GM12878 (cell line): ENCODE data around the gene CD58. TPM values are rescaled to one million over a fixed set of nuclear protein-coding genes. Genes with fewer than 3 reads are reported as not detected.

Source experiments
- ATAC-seq: fragments of 200-7000 bp; cut with Tn5 transposase; 3 replicates; pipeline ENCODE4 v1.9.1; 2020; ENCODE audit warnings: mild to moderate bottlenecking, moderate library complexity
- BruUV-seq: library from RNA; stranded (reverse); fragments of 400-500 nt; replicated peaks from 2 replicates; lab custom pipeline; 2021; lab: Mats Ljungman, UMichigan
- CTCF ChIA-PET: fragments of 300-600 bp; sonication (Branson Sonifier 250); formaldehyde crosslinking; extraction: SDS; loops from one replicate; lab custom pipeline; 2021; ENCODE audit warnings: inconsistent platforms; lab: Yijun Ruan, JAX
- POLR2A ChIA-PET: fragments of 350-600 bp; formaldehyde crosslinking; extraction: SDS; loops from one replicate; lab custom pipeline; 2021; ENCODE audit warnings: inconsistent platforms; lab: Charles Lee
- RAD21 ChIA-PET: fragments of 300-600 bp; sonication (Branson Sonifier 250); formaldehyde crosslinking; loops from one replicate; lab custom pipeline; 2023; ENCODE audit warnings: antibody characterized with exemption; ENCODE audit not compliant: unreplicated experiment; lab: Charles Lee
- SMC1A ChIA-PET: fragments of 300-600 bp; sonication (Branson Sonifier 250); formaldehyde crosslinking; loops from one replicate; lab custom pipeline; 2023; ENCODE audit not compliant: unreplicated experiment, uncharacterized antibody; lab: Charles Lee
- DNase-seq: peaks from one replicate; pipeline ENCODE4 v3.0.0-alpha.2; 2011; ENCODE audit warnings: low read depth, low spot score
- FAIRE-seq: peaks from 3 replicates; lab custom pipeline; 2011; peaks lifted over from hg19 to GRCh38; lab: Jason Lieb, UNC
- H2AFZ ChIP-seq: 2 replicates; pipeline ENCODE4 v1.6.0; 2011; ENCODE audit warnings: low read depth, low read length, control low read depth; ENCODE audit not compliant: control insufficient read depth
- H3K27ac ChIP-seq: 2 replicates; pipeline ENCODE4 v1.5.1; 2011; ENCODE audit warnings: control low read depth; ENCODE audit not compliant: control insufficient read depth, insufficient read depth
- H3K27me3 ChIP-seq, 2 experiments: replicated peaks in 1 of 2; 2 replicates each; pipeline versions ENCODE4 v1.6.0 to v1.6.1; 2011; ENCODE audit warnings: low read length in 1 of 2; ENCODE audit not compliant: control insufficient read depth in 2 of 2, insufficient read depth in 2 of 2
- H3K36me3 ChIP-seq, 2 experiments: 2 replicates each; pipeline ENCODE4 v1.5.1; 2011; ENCODE audit warnings: low read length in 1 of 2; ENCODE audit not compliant: control insufficient read depth in 2 of 2, insufficient read depth in 2 of 2
- H3K4me1 ChIP-seq: 2 replicates; pipeline ENCODE4 v1.6.1; 2011; ENCODE audit warnings: mild to moderate bottlenecking, low read length, moderate library complexity, mixed read lengths; ENCODE audit not compliant: control insufficient read depth, insufficient read depth
- H3K4me2 ChIP-seq: 2 replicates; pipeline ENCODE4 v1.6.0; 2011; ENCODE audit warnings: control low read depth; ENCODE audit not compliant: control insufficient read depth, insufficient read depth
- H3K4me3 ChIP-seq: fragments of 200-600 bp; sonication (generic); 2 replicates; pipeline ENCODE4 v1.5.1; 2016
- H3K79me2 ChIP-seq: 2 replicates; pipeline ENCODE4 v1.6.0; 2011; ENCODE audit warnings: low read length; ENCODE audit not compliant: control insufficient read depth, insufficient read depth
- H3K9ac ChIP-seq: 2 replicates; pipeline ENCODE4 v1.8.0; 2011; ENCODE audit warnings: low read length, control low read depth, mixed read lengths; ENCODE audit not compliant: control insufficient read depth, insufficient read depth
- H3K9me3 ChIP-seq: replicated peaks from 3 replicates; pipeline ENCODE4 v1.5.1; 2011; ENCODE audit warnings: mild to moderate bottlenecking, low read length; ENCODE audit not compliant: control insufficient read depth, insufficient read depth
- H4K20me1 ChIP-seq: 2 replicates; pipeline ENCODE4 v1.6.0; 2011; ENCODE audit not compliant: control insufficient read depth, insufficient read depth
- CHD4 ChIP-seq: fragments of 200-600 bp; sonication (generic); IDR thresholded peaks from 2 replicates; pipeline ENCODE4 v1.6.1; 2016; ENCODE audit warnings: mild to moderate bottlenecking
- KDM1A ChIP-seq: fragments of 200-600 bp; sonication (generic); IDR thresholded peaks from 2 replicates; pipeline ENCODE4 v1.6.1; 2016; ENCODE audit warnings: borderline replicate concordance
- KLF5 ChIP-seq: fragments of 450-650 bp; IDR thresholded peaks from 2 replicates; pipeline ENCODE4 v1.6.1; 2014; ENCODE audit warnings: mild to moderate bottlenecking; ENCODE audit not compliant: partially characterized antibody
- LARP7 ChIP-seq: fragments of 450-650 bp; IDR thresholded peaks from 2 replicates; pipeline ENCODE4 v1.6.1; 2017; ENCODE audit warnings: mild to moderate bottlenecking
- SMARCA5 ChIP-seq: fragments of 450-650 bp; IDR thresholded peaks from 2 replicates; pipeline ENCODE4 v1.6.1; 2017; ENCODE audit warnings: mild to moderate bottlenecking
- SMC3 ChIP-seq: IDR thresholded peaks from 2 replicates; pipeline ENCODE4 v1.6.1; 2011; ENCODE audit warnings: low read length, improper control_type of control experiment, borderline replicate concordance
- SPI1 ChIP-seq: IDR thresholded peaks from 2 replicates; pipeline ENCODE4 v1.6.1; 2011; ENCODE audit warnings: low read depth, mild to moderate bottlenecking, low read length, moderate library complexity, borderline replicate concordance; ENCODE audit not compliant: insufficient read depth
- SREBF1 ChIP-seq: IDR thresholded peaks from 2 replicates; pipeline ENCODE4 v1.6.1; 2012; ENCODE audit warnings: mild to moderate bottlenecking, low read length
- TAF1 ChIP-seq: IDR thresholded peaks from 2 replicates; pipeline ENCODE4 v1.6.1; 2011; ENCODE audit warnings: mild to moderate bottlenecking, low read depth, low read length, borderline replicate concordance
- ZNF274 ChIP-seq: IDR thresholded peaks from one replicate; pipeline ENCODE4 v1.8.0; 2011; ENCODE audit not compliant: insufficient read length, insufficient read depth
- ZSCAN29 ChIP-seq: fragments of 450-650 bp; IDR thresholded peaks from 2 replicates; pipeline ENCODE4 v1.6.1; 2017; ENCODE audit warnings: mild to moderate bottlenecking, moderate library complexity
- WGBS: methylation state at CpG from one replicate; pipeline ENCODE4 v1.1.6; 2016; ENCODE audit warnings: low lambda C conversion rate; ENCODE audit not compliant: insufficient replicate concordance, insufficient coverage; ENCODE audit errors: missing lambda C conversion rate; 5-methylcytosine and 5-hydroxymethylcytosine counted together
- in situ Hi-C: fragments of 300-500 bp; cut with MboI; formaldehyde crosslinking; loops from 9 replicates; pipeline ENCODE4 v1.14.3; 2018; ENCODE audit warnings: mixed read lengths
- intact Hi-C: fragments of 100-400 bp; cut with micrococcal nuclease; formaldehyde crosslinking; loops from one replicate; pipeline ENCODE4 v1.14.2; 2022; ENCODE audit not compliant: unreplicated experiment
- polyA plus RNA-seq, 11 experiments: library from polyadenylated mRNA; depleted of rRNA in 4 of 11; unstranded in 6 of 11; stranded (reverse) in 5 of 11; fragments of >200 nt; fragmentation: Nextera tagmentation in 4 of 11; fragmentation: Illumina TruSeq in 1 of 11; extraction: Ambion mirVana in 4 of 11; extraction: Trizol in 1 of 11; gene quantifications; 1 replicate in 1 of 11; 2 replicates in 10 of 11; pipeline versions ENCODE4 v1.2.1 to v1.2.3, GENCODE V29; 2011 to 2016; ENCODE audit warnings: inconsistent platforms in 2 of 11, missing spikeins in 2 of 11, low read depth in 1 of 11
- total RNA-seq, 4 experiments: library from RNA; depleted of rRNA in 3 of 4; stranded (reverse); fragments of >200 nt in 3 of 4; fragmentation: Illumina TruSeq in 1 of 4; extraction: Trizol in 1 of 4; gene quantifications; 2 replicates each; pipeline versions ENCODE4 v1.2.1 to v1.2.3, GENCODE V29; 2013 to 2021
- TF ChIP-seq, protein P1 (sequence below): fragments of 450-650 bp; formaldehyde crosslinking; IDR thresholded peaks from 2 replicates; pipeline ENCODE4 v1.5.0; 2022; ENCODE audit warnings: mild to moderate bottlenecking, missing genetic modification characterization
- TF ChIP-seq, protein P2 (sequence below): fragments of 150-350 bp; IDR thresholded peaks from 2 replicates; pipeline ENCODE4 v1.6.1; 2016; ENCODE audit warnings: low read depth, low read length
- TF ChIP-seq, protein P3 (sequence below): fragments of 150-350 bp; IDR thresholded peaks from 2 replicates; pipeline ENCODE4 v1.6.1; 2014; ENCODE audit warnings: mild to moderate bottlenecking, low read depth, low read length
- TF ChIP-seq, protein P4 (sequence below): IDR thresholded peaks from 2 replicates; pipeline ENCODE4 v1.6.1; 2011; ENCODE audit warnings: low read depth, mild to moderate bottlenecking, low read length, moderate library complexity, borderline replicate concordance; ENCODE audit errors: extremely low read depth

Gene CD58
- total and polyA plus RNA-seq, 10 of the 15 experiments (the other 5 are each of a cell fraction or from before 2014, with no cell fraction given): 70.4 to 252 (median 129) TPM

DNA sequence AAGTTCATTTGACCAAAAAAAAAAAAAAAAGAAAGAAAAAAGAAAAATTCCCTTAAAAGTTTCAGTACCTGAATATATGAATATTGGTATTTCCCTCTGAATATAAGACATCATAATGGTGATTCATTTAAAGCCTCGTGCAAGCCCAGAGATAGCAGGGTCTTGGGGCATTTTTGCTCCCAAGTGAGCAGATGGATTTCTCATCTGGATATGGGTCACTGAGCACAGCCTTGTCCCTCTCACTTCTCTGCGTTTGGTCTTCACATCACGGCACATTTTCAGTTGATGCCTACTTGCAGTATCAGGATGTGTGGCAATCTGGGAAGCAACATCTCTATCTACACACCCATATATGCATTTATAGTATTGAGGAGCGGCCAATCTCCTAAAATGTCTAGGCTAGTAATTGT is 12.7 kb downstream of the CD58 start:
- SMC1A ChIA-PET: interaction anchor here (0.6 to 7.7 kb wide), 9 partner anchors 10 to 104 kb away, joined by 3 to 128 read pairs (median 14); no protein-coding TSS in a partner anchor
- Histone ChIP-seq H3K4me2 (peak overlapping the region; percentile 92), H3K79me2 (peaks cover 98% of the 10 kb centered on the region), H3K9ac (peak overlapping the region; percentile 85), H4K20me1 (no peaks in the 10 kb centered on the region), H3K36me3 (peaks cover 1 to 5% of the 10 kb centered on the region in 2 experiments; a peak in 2 of 4 replicates), H3K27me3 (no peaks in the 10 kb centered on the region), H3K4me3 (peak overlapping the region; percentile 48; the same call in 1 of the 2 replicates), H3K4me1 (peaks cover 65% of the 10 kb centered on the region), H3K27ac (peak overlapping the region; percentile 100), H3K9me3 (peaks cover 5% of the 10 kb centered on the region; the same call in 2 of the 3 replicates), H2AFZ (no peak overlapping the region)
- no peak for FAIRE-seq
- RAD21 ChIA-PET: interaction anchor here (0.9 to 5.9 kb wide), 13 partner anchors 7 to 502 kb away, joined by 3 to 50 read pairs (median 12); partner anchors contain the start of genes CD58 and TTF2
- POLR2A ChIA-PET: interaction anchor here (0.7 to 5.9 kb wide), 8 partner anchors 11 to 54 kb away, joined by 4 to 95 read pairs (median 15); partner anchors contain the start of gene CD58
- CTCF ChIA-PET: interaction anchor here (1.1 to 4.0 kb wide), 7 partner anchors 10 to 115 kb away, joined by 3 to 30 read pairs (median 6); no protein-coding TSS in a partner anchor
- in situ Hi-C loops: loop anchor here (25.0 kb wide), 1 partner anchor 1104 kb away; no protein-coding TSS in a partner anchor
- no peak for DNase-seq
- BruUV-seq: no TSS peak
- intact Hi-C loops: loop anchor here (2.0 to 5.0 kb wide), 4 partner anchors 19 to 504 kb away; partner anchors contain the start of gene TTF2
- peak; percentile 34 for ATAC-seq
- 1% methylated on average over 4 of the region's 4 CpGs for WGBS
- TF ChIP-seq SREBF1 (no peak), CHD4 (no peak), KDM1A (no peak), SMARCA5 (no peak), LARP7 (no peak), SMC3 (no peak), SPI1 (peak; percentile 61; the same call in 1 of the 2 replicates), TAF1 (0 out of 2 replicates have a peak, but pooled peaks have one; percentile 41), ZNF274 (no peak), ZSCAN29 (no peak), KLF5 (peak; percentile 56)
- TF ChIP-seq, protein P1, sequence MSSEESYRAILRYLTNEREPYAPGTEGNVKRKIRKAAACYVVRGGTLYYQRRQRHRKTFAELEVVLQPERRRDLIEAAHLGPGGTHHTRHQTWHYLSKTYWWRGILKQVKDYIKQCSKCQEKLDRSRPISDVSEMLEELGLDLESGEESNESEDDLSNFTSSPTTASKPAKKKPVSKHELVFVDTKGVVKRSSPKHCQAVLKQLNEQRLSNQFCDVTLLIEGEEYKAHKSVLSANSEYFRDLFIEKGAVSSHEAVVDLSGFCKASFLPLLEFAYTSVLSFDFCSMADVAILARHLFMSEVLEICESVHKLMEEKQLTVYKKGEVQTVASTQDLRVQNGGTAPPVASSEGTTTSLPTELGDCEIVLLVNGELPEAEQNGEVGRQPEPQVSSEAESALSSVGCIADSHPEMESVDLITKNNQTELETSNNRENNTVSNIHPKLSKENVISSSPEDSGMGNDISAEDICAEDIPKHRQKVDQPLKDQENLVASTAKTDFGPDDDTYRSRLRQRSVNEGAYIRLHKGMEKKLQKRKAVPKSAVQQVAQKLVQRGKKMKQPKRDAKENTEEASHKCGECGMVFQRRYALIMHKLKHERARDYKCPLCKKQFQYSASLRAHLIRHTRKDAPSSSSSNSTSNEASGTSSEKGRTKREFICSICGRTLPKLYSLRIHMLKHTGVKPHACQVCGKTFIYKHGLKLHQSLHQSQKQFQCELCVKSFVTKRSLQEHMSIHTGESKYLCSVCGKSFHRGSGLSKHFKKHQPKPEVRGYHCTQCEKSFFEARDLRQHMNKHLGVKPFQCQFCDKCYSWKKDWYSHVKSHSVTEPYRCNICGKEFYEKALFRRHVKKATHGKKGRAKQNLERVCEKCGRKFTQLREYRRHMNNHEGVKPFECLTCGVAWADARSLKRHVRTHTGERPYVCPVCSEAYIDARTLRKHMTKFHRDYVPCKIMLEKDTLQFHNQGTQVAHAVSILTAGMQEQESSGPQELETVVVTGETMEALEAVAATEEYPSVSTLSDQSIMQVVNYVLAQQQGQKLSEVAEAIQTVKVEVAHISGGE (CRISPR knock-in tag): no peak
- TF ChIP-seq, protein P2, sequence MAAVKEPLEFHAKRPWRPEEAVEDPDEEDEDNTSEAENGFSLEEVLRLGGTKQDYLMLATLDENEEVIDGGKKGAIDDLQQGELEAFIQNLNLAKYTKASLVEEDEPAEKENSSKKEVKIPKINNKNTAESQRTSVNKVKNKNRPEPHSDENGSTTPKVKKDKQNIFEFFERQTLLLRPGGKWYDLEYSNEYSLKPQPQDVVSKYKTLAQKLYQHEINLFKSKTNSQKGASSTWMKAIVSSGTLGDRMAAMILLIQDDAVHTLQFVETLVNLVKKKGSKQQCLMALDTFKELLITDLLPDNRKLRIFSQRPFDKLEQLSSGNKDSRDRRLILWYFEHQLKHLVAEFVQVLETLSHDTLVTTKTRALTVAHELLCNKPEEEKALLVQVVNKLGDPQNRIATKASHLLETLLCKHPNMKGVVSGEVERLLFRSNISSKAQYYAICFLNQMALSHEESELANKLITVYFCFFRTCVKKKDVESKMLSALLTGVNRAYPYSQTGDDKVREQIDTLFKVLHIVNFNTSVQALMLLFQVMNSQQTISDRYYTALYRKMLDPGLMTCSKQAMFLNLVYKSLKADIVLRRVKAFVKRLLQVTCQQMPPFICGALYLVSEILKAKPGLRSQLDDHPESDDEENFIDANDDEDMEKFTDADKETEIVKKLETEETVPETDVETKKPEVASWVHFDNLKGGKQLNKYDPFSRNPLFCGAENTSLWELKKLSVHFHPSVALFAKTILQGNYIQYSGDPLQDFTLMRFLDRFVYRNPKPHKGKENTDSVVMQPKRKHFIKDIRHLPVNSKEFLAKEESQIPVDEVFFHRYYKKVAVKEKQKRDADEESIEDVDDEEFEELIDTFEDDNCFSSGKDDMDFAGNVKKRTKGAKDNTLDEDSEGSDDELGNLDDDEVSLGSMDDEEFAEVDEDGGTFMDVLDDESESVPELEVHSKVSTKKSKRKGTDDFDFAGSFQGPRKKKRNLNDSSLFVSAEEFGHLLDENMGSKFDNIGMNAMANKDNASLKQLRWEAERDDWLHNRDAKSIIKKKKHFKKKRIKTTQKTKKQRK: no peak
- TF ChIP-seq, protein P3, sequence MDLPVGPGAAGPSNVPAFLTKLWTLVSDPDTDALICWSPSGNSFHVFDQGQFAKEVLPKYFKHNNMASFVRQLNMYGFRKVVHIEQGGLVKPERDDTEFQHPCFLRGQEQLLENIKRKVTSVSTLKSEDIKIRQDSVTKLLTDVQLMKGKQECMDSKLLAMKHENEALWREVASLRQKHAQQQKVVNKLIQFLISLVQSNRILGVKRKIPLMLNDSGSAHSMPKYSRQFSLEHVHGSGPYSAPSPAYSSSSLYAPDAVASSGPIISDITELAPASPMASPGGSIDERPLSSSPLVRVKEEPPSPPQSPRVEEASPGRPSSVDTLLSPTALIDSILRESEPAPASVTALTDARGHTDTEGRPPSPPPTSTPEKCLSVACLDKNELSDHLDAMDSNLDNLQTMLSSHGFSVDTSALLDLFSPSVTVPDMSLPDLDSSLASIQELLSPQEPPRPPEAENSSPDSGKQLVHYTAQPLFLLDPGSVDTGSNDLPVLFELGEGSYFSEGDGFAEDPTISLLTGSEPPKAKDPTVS: no peak
- TF ChIP-seq, protein P4, sequence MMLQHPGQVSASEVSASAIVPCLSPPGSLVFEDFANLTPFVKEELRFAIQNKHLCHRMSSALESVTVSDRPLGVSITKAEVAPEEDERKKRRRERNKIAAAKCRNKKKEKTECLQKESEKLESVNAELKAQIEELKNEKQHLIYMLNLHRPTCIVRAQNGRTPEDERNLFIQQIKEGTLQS: no peak
